Measurements from ENCODE around the gene HYI. TPM values are rescaled to one million over a fixed set of nuclear protein-coding genes. Genes with fewer than 3 reads are reported as not detected.
"Not testable (repeated sequence)": the region's sequence is repeated elsewhere in the genome, so short reads cannot be mapped to it uniquely, and the experiment has no call there.

The HYI gene
- polyA plus RNA-seq, 2 of the 4 experiments (the other 2 are of a cell fraction): 7.2 to 15.1 TPM

DNA sequence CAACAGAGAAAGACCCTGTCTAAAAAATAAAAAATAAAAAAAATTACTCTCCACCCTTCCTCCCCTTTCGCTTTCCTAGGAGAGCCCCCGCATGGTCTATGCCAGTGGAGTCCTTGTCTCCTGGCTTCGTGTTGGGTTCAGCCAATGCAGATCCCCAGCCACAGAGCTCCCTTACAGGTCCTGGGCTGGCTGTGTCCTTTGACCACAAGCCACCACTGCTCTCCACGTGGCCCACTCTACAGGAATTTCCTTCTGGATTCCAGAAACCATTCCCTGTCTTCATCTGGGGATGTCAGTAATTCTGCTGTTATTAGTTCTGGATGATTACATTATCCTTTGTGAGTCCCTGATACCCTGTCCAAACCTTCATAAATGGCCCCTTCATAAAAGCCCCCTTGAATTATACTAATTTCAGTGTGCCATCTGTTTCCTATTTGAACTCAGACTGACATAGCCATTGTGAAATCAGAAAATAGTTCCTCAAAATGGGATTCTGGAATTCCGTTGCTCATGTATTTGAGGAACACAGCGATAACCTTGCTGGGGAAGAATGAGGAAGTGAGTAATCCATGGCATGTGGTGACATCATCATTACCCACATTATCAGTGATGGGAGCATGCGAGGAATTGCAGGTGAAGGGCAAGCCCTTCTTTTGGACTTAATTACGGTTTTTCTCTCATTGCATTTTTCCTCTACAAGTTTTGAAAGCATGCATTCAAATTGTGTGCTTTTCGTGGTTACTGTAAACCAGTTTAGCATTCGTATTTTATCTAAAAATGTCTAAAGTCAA, 22.1 kb upstream of the HYI start:
- TF ChIP-seq RARB (CRISPR knock-in tag; IDR thresholded peaks at IDR 0.05) (peak; percentile 48; the same call in 1 of the 2 replicates), ZNF302 (CRISPR knock-in tag; IDR thresholded peaks at IDR 0.05) (peak; percentile 74), MAX (IDR thresholded peaks at IDR 0.05) (peak; percentile 85), ATOH8 (CRISPR knock-in tag; IDR thresholded peaks at IDR 0.05; ENCODE audit: low read depth) (peak; percentile 56; the same call in 1 of the 2 replicates), EHF (CRISPR knock-in tag; IDR thresholded peaks at IDR 0.05) (peak; percentile 53; the same call in 1 of the 2 replicates), HOXB13 (CRISPR knock-in tag; IDR thresholded peaks at IDR 0.05; ENCODE audit: low read depth) (peak; percentile 57; the same call in 1 of the 2 replicates), JUN (IDR thresholded peaks at IDR 0.05) (peak in 1 of 2 experiments; percentile 76; a peak in 1 of 5 replicates), FOSL2 (CRISPR knock-in tag; IDR thresholded peaks at IDR 0.05) (peak; percentile 93), CEBPB (IDR thresholded peaks at IDR 0.05) (peak in 1 of 2 experiments; percentile 79; a peak in 2 of 4 replicates), GATA3 (IDR thresholded peaks at IDR 0.05; ENCODE audit: borderline replicate concordance) (peak; percentile 86; the same call in 1 of the 2 replicates), ZSCAN20 (CRISPR knock-in tag; IDR thresholded peaks at IDR 0.05) (0 out of 2 replicates have a peak, but pooled peaks have one; percentile 39), EP300 (IDR thresholded peaks at IDR 0.05) (peak; percentile 60 to 77; a peak in 2 of 5 replicates), JUNB (IDR thresholded peaks at IDR 0.05) (peak; percentile 74)
- TF ChIP-seq, protein P1, sequence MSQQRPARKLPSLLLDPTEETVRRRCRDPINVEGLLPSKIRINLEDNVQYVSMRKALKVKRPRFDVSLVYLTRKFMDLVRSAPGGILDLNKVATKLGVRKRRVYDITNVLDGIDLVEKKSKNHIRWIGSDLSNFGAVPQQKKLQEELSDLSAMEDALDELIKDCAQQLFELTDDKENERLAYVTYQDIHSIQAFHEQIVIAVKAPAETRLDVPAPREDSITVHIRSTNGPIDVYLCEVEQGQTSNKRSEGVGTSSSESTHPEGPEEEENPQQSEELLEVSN (IDR thresholded peaks at IDR 0.05; ENCODE audit: borderline replicate concordance, low read depth): peak; percentile 26; the same call in 1 of the 2 replicates
- H3K4me3 ChIP-seq; CTCF ChIA-PET; POLR2A ChIA-PET; TF ChIP-seq FOSL2 (IDR thresholded peaks at IDR 0.05): not testable (repeated sequence)
- FAIRE-seq (peak; percentile 89), DNase-seq (ENCODE audit: low read depth in 1 of 2, low spot score in 1 of 2) (peak in 1 of 2 experiments; percentile 83), ATAC-seq (peak; percentile 75 to 80)
- peaks cover 51% of the 10 kb centered on the region for H3K4me1 ChIP-seq
- peaks cover 19% of the 10 kb centered on the region for H3K9me3 ChIP-seq
- WGBS (ENCODE audit: missing lambda C conversion rate): 16% methylated on average over 10 of the region's 10 CpGs
- H3K4me2 ChIP-seq: peak overlapping the region; percentile 60
- peak overlapping the region; percentile 92 to 95 for H3K27ac ChIP-seq

DNA sequence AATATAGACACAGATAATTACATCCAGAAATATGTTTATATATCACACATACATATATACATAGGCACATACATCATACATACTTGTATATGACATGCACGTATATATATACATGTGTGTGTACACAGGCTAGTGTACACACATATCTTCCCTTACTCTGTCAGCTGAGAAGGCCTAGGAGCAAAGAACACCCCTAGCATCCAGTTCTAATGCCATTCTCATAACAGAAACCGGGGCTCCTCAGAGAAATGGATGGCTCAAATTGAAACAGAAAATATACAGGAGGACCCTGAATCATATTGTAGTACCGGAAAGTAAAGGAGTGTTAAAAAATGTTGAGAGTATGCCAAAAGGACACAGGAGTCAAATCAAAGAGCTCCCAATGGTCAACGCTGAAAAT, 19.7 kb upstream of the HYI start:
- H3K4me1 ChIP-seq: peaks cover 51% of the 10 kb centered on the region
- peak overlapping the region; percentile 92 to 95 for H3K27ac ChIP-seq
- ChIA-PET POLR2A (no interaction called here), CTCF (interaction anchor here (1.3 kb wide), 1 partner anchor 56 kb away, joined by 3 read pairs; no protein-coding TSS in a partner anchor)
- no peak for DNase-seq (ENCODE audit: low read depth in 1 of 2, low spot score in 1 of 2)
- 50% methylated on average over 4 of the region's 4 CpGs for WGBS (ENCODE audit: missing lambda C conversion rate)
- peak overlapping the region; percentile 70 for H3K4me2 ChIP-seq
- peaks cover 9% of the 10 kb centered on the region for H3K9me3 ChIP-seq
- ATAC-seq: no peak
- no peak for FAIRE-seq
- no peak for TF ChIP-seq HMGXB4 (CRISPR knock-in tag; IDR thresholded peaks at IDR 0.05; ENCODE audit: borderline replicate concordance)
- TF ChIP-seq TFCP2L1 (CRISPR knock-in tag; IDR thresholded peaks at IDR 0.05): no peak
- TF ChIP-seq FOSB (CRISPR knock-in tag; IDR thresholded peaks at IDR 0.05): no peak
- no peak for TF ChIP-seq RARB (CRISPR knock-in tag; IDR thresholded peaks at IDR 0.05)
- TF ChIP-seq HOXB5 (CRISPR knock-in tag; IDR thresholded peaks at IDR 0.05): no peak
- TF ChIP-seq RAD21 (conservative IDR thresholded peaks at IDR 0.05 in 1 of 2, IDR thresholded peaks at IDR 0.05 in 1 of 2): no peak
- no peak for TF ChIP-seq EP300 (IDR thresholded peaks at IDR 0.05)
- TF ChIP-seq, protein P2, sequence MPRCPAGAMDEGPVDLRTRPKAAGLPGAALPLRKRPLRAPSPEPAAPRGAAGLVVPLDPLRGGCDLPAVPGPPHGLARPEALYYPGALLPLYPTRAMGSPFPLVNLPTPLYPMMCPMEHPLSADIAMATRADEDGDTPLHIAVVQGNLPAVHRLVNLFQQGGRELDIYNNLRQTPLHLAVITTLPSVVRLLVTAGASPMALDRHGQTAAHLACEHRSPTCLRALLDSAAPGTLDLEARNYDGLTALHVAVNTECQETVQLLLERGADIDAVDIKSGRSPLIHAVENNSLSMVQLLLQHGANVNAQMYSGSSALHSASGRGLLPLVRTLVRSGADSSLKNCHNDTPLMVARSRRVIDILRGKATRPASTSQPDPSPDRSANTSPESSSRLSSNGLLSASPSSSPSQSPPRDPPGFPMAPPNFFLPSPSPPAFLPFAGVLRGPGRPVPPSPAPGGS (IDR thresholded peaks at IDR 0.05): no peak
- no peak for TF ChIP-seq EHMT2 (IDR thresholded peaks at IDR 0.05; ENCODE audit: low read depth)
- TF ChIP-seq MAX (IDR thresholded peaks at IDR 0.05): no peak
- TF ChIP-seq RCOR1 (IDR thresholded peaks at IDR 0.05; ENCODE audit: low read depth, low read length): no peak
- TF ChIP-seq RFX5 (IDR thresholded peaks at IDR 0.05): no peak
- TF ChIP-seq, protein P3, sequence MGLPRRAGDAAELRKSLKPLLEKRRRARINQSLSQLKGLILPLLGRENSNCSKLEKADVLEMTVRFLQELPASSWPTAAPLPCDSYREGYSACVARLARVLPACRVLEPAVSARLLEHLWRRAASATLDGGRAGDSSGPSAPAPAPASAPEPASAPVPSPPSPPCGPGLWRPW (IDR thresholded peaks at IDR 0.05): no peak
- TF ChIP-seq BHLHE40 (IDR thresholded peaks at IDR 0.05; ENCODE audit: low read depth, low read length): no peak
- H3K4me3 ChIP-seq: no peak overlapping the region

Measured in A549 (cell line).